Measurements from ENCODE around the gene RACGAP1.

The RACGAP1 gene

DNA sequence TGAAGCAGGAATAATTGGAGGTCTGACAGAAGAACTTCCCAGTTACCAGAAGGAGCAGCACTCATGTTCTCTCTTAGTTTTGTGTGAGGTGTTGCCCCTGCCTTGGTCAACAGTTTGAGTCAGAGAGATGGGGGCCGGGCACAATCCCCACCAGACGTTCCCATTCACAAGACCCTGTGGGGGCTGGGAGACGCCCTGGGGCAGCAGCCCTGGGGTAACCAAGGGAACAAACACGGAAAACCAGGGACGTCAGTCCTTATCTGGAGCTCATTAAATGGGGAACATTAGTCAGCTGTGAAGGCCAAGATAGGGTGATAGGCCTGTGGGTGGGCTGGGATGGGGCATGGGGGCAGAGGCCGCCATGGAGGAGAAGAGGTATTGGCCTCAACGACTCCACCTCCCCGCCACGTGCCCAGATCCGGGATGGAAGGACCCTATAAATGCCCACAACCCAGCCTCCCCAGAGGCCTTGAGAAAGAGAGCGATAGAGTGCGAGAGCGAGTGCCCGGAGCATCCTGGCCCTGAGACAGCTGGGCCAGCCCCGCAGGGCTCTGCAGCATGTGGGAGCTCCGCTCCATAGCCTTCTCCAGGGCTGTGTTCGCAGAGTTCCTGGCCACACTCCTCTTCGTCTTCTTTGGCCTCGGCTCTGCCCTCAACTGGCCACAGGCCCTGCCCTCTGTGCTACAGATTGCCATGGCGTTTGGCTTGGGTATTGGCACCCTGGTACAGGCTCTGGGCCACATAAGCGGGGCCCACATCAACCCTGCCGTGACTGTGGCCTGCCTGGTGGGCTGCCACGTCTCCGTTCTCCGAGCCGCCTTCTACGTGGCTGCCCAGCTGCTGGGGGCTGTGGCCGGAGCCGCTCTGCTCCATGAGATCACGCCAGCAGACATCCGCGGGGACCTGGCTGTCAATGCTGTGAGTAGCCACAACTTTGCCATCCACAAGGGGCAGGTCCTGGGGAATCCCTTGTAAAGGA lies 74.7 kb downstream of the RACGAP1 start, which contains the start of gene AQP2:
Gene AQP2 (plus strand): TSS at position 465 of the 979 bp plus-strand sequence. CDS start 94 bp downstream, at position 559.
- in situ Hi-C loops (cut with MboI; ENCODE audit: low sequenced_read_pairs, unreplicated experiment), result no loop called here
- TF ChIP-seq, protein P1, sequence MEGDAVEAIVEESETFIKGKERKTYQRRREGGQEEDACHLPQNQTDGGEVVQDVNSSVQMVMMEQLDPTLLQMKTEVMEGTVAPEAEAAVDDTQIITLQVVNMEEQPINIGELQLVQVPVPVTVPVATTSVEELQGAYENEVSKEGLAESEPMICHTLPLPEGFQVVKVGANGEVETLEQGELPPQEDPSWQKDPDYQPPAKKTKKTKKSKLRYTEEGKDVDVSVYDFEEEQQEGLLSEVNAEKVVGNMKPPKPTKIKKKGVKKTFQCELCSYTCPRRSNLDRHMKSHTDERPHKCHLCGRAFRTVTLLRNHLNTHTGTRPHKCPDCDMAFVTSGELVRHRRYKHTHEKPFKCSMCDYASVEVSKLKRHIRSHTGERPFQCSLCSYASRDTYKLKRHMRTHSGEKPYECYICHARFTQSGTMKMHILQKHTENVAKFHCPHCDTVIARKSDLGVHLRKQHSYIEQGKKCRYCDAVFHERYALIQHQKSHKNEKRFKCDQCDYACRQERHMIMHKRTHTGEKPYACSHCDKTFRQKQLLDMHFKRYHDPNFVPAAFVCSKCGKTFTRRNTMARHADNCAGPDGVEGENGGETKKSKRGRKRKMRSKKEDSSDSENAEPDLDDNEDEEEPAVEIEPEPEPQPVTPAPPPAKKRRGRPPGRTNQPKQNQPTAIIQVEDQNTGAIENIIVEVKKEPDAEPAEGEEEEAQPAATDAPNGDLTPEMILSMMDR (IDR thresholded peaks at IDR 0.05; ENCODE audit: borderline replicate concordance, control extremely low read depth, extremely low read depth, insufficient read depth, missing control alignments), result no peak
- DNase-seq (ENCODE audit: low spot score), result no peak

DNA sequence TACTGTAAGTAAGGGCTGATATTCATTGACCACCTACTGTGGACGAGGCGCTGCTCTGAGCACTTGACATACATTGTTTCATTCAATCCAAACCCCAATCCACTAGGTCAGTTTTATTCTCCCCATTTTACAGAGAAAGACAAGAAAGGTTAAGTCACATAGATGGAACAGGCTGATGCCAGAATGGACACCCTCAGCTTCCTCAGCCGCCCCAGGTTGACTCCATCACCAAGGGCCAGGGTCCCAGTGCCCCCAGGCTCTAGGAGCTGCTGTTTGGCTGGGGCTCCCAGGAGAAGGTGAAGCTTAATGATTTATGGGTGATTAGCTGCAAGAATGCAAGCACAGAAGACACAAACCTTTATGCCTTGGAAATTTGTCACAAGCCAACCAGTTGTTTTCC lies 75.4 kb downstream of the RACGAP1 start:
- in situ Hi-C loops (cut with MboI; ENCODE audit: low sequenced_read_pairs, unreplicated experiment), result no loop called here
- TF ChIP-seq, protein P1 (IDR thresholded peaks at IDR 0.05; ENCODE audit: borderline replicate concordance, control extremely low read depth, extremely low read depth, insufficient read depth, missing control alignments), result no peak

DNA sequence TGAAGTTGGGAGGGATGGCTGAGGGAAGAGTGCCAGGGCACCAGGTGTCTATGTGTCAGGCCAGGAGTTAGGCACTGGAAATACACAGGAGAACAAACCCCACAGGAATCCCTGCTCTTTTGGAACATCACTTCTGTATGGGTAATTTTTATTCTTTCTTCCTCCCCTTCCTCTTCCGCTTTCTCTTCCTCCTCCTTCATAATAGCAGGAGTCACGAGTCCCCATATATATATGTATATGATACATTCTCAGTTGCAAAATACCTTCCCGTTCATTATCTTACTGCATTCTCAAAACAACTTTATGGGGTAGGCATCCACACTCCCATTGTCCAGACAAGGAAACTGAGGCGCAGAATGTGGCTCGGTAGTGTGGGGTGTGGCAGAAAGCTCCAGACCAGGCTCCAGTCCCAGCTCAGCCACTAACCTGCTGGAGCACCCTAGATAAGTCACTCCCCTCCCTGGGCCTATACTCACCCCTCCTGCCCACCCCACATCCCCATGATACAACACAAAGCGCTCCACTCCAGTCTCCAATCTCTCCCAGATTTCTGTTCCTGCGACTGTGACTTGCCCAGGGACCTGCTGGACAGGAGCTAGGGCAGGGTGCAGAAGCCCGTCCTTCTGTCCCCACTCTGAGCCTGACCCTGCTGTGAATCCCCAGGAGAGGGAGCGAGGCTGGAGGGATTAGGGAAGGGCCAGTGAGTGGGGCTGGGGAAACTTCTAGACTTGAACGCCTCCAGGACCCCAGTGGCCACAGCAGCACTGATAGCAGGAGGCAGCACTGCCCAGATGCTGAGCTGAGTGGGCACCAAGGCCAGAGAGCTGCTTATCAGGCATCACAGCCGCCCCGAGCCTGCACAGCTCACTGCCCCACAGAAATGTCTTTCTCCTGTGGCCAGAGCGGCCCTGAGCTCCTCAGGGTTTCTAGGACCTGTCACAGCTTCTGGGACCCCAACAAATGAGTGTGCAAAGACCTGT lies 76.1 kb downstream of the RACGAP1 start:
- TF ChIP-seq, protein P1 (IDR thresholded peaks at IDR 0.05; ENCODE audit: borderline replicate concordance, control extremely low read depth, extremely low read depth, insufficient read depth, missing control alignments), result no peak
- DNase-seq (ENCODE audit: low spot score), result no peak
- in situ Hi-C loops (cut with MboI; ENCODE audit: low sequenced_read_pairs, unreplicated experiment), result no loop called here

More for the DNA sequence above, 75.4 kb downstream of the RACGAP1 start:
- no peak for DNase-seq (ENCODE audit: low spot score)

DNA sequence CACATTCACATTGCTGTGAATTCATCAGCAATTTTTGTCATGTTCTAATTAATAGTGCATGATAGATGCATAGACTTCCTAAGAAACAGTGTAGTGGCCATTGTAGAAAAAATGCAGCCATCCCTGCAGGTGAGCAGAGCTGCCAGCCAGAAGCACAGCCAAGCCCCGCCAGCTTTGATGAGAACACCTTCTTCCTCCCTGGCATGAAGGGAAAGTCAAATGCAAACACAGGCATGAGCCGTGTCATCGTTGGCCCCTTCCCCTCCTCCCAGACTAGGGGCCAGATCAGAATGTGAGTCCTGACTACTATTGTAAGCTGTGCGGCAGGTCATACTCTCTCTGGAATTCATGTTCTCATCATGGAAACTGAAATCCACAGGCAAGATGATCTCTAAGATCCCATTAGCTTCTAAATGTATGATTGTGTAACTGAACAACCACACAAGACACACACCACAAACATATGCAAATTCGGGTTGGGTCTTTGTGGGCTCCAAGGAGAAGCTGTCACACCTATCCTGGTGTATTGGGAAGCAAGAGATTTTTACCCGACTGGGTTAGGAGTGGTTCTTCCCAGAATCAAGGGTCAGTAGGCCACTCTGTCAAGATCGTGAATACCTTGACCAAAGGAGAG lies 77.6 kb downstream of the RACGAP1 start:
- no peak for DNase-seq (ENCODE audit: low spot score)
- in situ Hi-C loops (cut with MboI; ENCODE audit: low sequenced_read_pairs, unreplicated experiment), result no loop called here

DNA sequence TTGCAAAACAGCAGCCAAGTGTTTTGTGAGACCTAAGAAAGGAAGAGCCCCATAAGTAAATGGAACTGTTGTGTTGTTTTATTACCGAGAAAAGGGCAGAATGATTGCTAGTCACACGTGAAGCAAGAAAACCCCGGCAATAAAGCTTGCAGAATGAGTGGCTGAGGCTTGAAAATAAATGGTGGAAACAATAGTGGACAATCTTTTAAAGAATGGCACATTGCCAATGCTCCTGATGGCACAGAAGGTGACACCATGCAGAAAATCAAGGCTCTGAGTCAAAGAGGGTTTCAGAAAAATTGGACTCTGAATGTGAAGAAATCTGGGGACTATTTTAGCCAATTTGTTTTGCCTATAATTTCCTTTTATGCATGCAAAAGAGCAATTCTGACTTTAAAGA lies 78.8 kb downstream of the RACGAP1 start:
- in situ Hi-C loops (cut with MboI; ENCODE audit: low sequenced_read_pairs, unreplicated experiment), result no loop called here
- TF ChIP-seq, protein P1 (IDR thresholded peaks at IDR 0.05; ENCODE audit: borderline replicate concordance, control extremely low read depth, extremely low read depth, insufficient read depth, missing control alignments), result no peak
- DNase-seq (ENCODE audit: low spot score), result no peak

More for the DNA sequence above, 77.6 kb downstream of the RACGAP1 start:
- TF ChIP-seq, protein P1 (IDR thresholded peaks at IDR 0.05; ENCODE audit: borderline replicate concordance, control extremely low read depth, extremely low read depth, insufficient read depth, missing control alignments), result no peak
